Mucosa of stomach (tissue), 1 donor: Measurements from ENCODE around the gene HPD.
A peak's percentile ranks its signal among the peaks of the same experiment; 100 is the strongest.
"Not testable (repeated sequence)": the region's sequence is repeated elsewhere in the genome, so short reads cannot be mapped to it uniquely, and the experiment has no call there.

Experiments used
- H3K27me3 ChIP-seq: one replicate; pipeline ENCODE4 v1.7.0; 2013; ENCODE audit warnings: mild to moderate bottlenecking, low read length; ENCODE audit not compliant: control insufficient read depth, insufficient read depth
- H3K36me3 ChIP-seq: one replicate; pipeline ENCODE4 v1.7.0; 2013; ENCODE audit warnings: low read length; ENCODE audit not compliant: control insufficient read depth, insufficient read depth
- H3K4me1 ChIP-seq: one replicate; pipeline ENCODE4 v1.7.0; 2013; ENCODE audit warnings: mild to moderate bottlenecking, low read length; ENCODE audit not compliant: control insufficient read depth, insufficient read depth
- H3K4me3 ChIP-seq: one replicate; pipeline ENCODE4 v1.7.0; 2013; ENCODE audit warnings: low read length
- H3K9ac ChIP-seq: one replicate; pipeline ENCODE4 v1.7.0; 2013; ENCODE audit warnings: mild to moderate bottlenecking, low read length, moderate library complexity
- H3K9me3 ChIP-seq: one replicate; pipeline ENCODE4 v1.7.0; 2013; ENCODE audit warnings: mild to moderate bottlenecking, low read length, moderate library complexity; ENCODE audit not compliant: control insufficient read depth
- donor health status: Pancreatic carcinoma.

The HPD gene

DNA sequence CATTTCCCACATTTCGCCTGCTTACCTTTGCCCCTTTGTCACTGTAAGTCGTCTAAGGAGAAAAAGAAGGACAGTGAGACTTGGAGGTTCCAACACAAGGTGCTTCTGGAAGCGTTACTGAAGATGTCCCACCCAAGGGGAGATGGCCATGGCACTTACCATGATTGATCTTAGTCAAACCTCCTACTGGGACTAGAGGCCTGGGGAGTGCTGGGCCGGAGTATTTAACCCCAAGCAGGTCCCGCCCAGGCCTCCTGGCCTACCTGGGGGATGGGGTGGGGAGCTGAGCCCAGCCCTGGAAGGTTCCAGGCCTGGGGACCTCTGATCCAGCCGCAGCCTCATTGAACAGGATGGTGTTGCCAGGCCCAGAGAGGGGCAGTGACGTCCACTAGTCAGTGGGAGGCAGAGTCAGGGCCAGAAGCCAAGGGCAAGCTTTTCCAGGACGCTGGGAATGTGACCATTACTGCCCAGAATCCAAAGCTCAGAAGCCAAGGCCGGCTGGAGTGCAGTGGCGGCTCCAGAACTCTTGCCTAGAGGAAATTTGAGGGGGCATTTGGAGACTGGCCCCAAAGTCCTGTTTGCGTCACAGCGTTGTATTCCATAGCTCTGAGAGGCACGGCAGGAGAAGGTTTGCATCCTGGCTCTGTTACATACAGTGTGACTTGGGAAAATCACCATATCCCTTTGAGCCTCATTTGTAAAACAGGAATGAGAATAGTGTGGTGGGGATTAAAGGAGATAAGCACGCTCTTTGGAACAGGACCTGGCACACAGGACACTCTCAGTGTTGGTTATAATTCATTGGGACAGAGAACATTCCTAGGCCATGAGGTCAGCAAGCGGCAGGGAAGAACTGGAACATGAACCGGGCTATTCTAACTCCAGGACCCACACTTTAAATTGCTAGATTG is at the start of gene HPD:
Gene HPD, minus strand, starts transcription at position 198 of the 911 bp plus-strand sequence. Its CDS starts 36 bp downstream, at position 162.
- Histone ChIP-seq H3K36me3 (no peaks in the 10 kb centered on the region), H3K4me1 (no peaks in the 10 kb centered on the region), H3K9ac (no peak within 1 kb of the TSS), H3K4me3 (no peak within 1 kb of the TSS), H3K9me3 (no peaks in the 10 kb centered on the region), H3K27me3 (no peaks in the 10 kb centered on the region)

DNA sequence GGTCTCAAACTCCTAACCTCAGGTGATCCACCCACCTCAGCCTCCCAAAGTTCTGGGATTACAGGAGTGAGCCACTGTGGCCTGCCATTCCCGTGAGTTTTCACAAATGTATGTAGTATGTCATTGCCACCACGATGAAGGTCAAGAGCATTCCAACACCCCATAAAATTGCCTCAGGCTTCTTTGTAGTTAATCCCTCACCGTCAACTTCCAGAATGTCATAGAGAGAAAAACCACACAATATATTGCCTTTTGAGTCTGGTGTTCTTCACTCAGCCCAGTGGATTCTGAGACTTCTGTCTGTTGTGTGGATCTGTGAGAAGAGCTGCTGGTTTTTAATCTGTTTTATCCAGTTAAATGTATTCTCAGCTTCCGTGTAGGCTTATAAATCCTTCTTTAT is 47.1 kb upstream of the HPD start:
- H3K9ac ChIP-seq = no peak overlapping the region
- H3K4me3 ChIP-seq = no peak overlapping the region
- no peaks in the 10 kb centered on the region for H3K9me3 ChIP-seq
- H3K27me3 ChIP-seq = no peaks in the 10 kb centered on the region
- H3K4me1 ChIP-seq = no peaks in the 10 kb centered on the region
- no peaks in the 10 kb centered on the region for H3K36me3 ChIP-seq

DNA sequence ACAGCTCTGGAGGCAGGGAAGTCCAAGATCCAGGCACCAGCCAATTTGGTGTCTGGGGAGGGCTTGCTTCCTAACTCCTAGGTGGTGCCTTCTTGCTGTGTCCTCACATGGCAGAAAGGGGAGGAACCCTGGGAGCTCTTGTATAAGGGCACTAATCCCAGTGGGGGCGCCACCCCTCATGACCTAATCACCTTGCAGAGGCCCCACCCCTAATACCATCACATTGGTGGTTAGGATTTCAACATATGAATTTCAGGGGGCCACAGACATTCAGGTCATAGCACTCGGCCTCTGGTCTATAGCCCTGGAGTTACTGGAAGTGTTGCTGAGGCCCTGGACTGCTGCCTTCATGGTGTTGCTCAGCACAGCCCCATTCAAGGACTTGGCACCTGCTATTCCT is 44.5 kb upstream of the HPD start:
- H3K36me3 ChIP-seq = peaks cover 5% of the 10 kb centered on the region
- no peaks in the 10 kb centered on the region for H3K9me3 ChIP-seq

DNA sequence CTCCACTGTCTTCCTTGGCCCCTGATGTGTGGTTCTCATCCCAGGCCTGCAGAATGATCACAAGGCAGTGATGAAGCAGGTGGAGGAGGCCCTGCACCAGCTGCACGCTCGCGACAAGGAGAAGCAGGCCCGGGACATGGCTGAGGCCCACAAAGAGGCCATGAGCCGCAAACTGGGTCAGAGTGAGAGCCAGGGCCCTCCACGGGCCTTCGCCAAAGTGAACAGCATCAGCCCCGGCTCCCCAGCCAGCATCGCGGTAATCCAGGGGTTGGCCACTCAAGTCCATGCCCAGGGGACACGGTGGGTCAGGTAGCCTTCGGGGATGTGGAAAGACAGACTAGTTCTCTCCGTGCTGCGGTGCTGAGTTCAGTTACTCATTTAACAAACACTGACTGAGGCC is 40.9 kb upstream of the HPD start:
- H3K9ac ChIP-seq = no peak overlapping the region
- no peaks in the 10 kb centered on the region for H3K27me3 ChIP-seq
- peaks cover 15% of the 10 kb centered on the region for H3K36me3 ChIP-seq
- no peak overlapping the region for H3K4me3 ChIP-seq
- H3K4me1 ChIP-seq = peaks cover 2% of the 10 kb centered on the region
- no peaks in the 10 kb centered on the region for H3K9me3 ChIP-seq

More for the DNA sequence above, 44.5 kb upstream of the HPD start:
- Histone ChIP-seq H3K4me1 (no peaks in the 10 kb centered on the region), H3K9ac (no peak overlapping the region), H3K4me3 (no peak overlapping the region), H3K27me3 (no peaks in the 10 kb centered on the region)

DNA sequence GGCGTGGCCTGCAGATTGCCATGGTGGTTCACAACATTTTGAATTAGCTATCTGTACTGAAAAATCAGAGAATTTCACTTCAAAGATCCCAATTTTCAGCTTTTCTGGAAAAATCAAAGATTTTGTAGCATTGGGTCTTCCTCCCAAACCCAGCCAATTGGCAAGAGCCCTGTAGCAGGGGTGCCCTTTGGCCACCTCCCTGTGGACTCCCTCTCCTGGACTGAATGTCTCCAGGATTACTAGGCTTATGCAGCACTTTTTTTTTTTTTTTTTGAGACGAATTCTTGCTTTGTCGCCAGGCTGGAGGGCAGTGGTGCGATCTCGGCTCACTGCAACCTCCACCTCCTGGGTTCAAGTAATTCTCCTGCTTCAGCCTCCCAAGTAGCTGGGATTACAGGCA is 39.6 kb upstream of the HPD start:
- no peaks in the 10 kb centered on the region for H3K9me3 ChIP-seq
- no peak overlapping the region for H3K9ac ChIP-seq
- peaks cover 15% of the 10 kb centered on the region for H3K36me3 ChIP-seq
- H3K4me3 ChIP-seq = no peak overlapping the region
- H3K4me1 ChIP-seq = peaks cover 15% of the 10 kb centered on the region
- no peaks in the 10 kb centered on the region for H3K27me3 ChIP-seq

DNA sequence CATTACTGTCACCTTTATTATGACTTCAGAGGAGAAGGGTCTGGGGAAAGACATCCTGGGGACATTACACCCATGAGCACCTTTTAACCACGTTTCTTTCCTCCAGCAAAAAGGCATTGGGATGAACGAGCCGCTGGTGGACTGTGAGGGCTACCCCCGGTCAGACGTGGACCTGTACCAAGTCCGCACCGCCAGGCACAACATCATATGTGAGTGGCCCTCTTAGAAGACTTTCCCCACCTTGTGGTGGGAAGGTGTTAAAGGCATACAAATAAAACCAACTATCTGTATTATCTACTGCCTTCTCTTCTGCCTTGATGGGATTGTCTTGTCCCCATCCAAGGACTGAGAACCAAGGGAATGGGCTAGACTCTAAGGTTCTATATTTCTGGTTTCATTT is 36.0 kb upstream of the HPD start:
- H3K4me1 ChIP-seq = peaks cover 21% of the 10 kb centered on the region
- H3K4me3 ChIP-seq = no peak overlapping the region
- H3K9me3 ChIP-seq = no peaks in the 10 kb centered on the region

DNA sequence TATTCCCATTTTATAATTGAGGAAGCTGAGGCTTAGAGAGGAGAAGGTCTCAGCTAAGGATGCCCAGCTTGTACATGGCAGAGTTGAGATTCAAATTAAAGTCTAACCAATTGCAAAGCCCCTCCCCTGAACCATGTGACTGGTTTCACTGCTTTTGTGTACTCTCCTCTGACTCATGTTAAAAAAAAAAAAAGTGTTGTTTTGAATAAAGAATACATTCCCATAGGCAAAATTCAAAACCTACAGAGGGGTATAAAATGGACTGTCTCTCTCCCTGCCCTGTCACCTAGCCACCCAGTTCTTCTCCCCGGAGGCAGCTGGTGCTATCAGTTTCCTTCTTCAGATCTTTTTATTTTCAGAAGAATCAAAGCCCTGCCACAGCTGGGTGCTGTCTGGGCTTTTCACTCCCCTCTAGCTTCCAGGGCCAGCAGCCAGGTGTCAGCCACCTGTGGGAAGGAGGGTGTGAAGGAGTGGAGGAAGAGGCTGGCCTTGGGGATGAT is 35.4 kb upstream of the HPD start:
- H3K36me3 ChIP-seq = peaks cover 10% of the 10 kb centered on the region
- H3K9ac ChIP-seq = peak overlapping the region; percentile 38
- peaks cover 27% of the 10 kb centered on the region for H3K4me1 ChIP-seq
- H3K9me3 ChIP-seq = no peaks in the 10 kb centered on the region
- H3K4me3 ChIP-seq = peak overlapping the region; percentile 6
- no peaks in the 10 kb centered on the region for H3K27me3 ChIP-seq

More for the DNA sequence above, 36.0 kb upstream of the HPD start:
- H3K9ac ChIP-seq = peak overlapping the region; percentile 38
- H3K27me3 ChIP-seq = no peaks in the 10 kb centered on the region
- H3K36me3 ChIP-seq = peaks cover 10% of the 10 kb centered on the region

DNA sequence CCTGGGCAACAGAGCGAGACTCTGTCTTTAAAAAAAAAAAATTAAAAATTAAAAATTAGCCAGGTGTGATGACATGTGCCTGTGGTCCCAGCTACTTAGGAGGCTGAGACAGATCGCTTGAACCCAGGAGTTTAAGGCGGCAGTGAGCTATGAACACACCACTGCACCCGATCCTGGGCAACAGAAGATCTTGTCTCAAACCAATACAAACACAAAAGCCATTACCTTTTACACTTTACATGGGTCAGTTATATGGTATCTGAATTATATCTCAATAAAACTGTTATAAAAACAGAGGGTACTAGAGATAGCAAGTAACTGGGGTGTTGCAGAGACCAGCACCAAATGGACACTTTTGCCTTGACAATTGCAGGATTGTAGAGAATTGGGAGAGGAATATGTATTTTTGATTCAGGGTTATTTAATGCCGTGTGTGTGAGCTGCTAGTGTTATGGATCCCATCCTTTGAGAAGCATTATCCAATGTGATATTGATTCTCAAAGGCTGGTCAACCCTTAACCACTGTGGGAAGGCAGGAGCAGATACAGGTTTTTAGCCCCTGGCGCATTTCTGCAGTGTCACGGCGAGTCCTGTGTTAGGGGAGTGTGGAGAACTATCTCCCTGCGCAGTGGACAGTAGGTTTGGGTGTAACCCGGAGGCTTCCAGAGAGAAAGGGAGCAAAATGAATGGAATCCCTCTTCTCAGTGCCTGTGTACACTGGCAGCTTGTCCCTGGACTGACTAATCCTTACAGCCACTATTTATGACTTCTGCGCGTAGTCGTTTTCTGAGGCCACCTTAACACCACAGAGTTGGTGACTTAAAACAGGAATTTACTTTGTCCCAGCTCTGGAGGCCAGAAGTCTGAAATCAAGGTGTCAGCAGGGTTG is 34.3 kb upstream of the HPD start:
- Histone ChIP-seq H3K27me3 (no peaks in the 10 kb centered on the region), H3K9ac (no peak overlapping the region), H3K4me1 (peaks cover 31% of the 10 kb centered on the region), H3K36me3 (peaks cover 10% of the 10 kb centered on the region), H3K9me3 (no peaks in the 10 kb centered on the region), H3K4me3 (no peak overlapping the region)

DNA sequence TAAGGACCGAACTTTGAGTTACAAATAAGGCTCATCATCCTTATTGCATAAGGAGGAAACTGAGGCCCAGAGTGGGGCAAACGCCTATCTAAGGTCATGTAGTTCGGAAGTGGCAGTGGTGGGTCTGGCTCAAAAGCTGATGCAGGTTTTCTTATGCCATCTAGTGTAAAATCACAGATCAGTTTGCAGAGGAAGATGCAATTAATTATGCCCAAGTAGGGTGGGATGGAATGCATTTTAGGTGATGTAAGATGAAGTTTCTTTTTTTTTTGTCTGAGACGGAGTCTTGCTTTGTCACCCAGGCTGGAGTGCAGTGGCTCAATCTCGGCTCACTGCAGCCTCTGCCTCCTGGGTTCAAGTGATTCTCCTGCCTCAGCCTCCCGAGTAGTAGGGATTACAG is 31.0 kb upstream of the HPD start:
- not testable (repeated sequence) for H3K36me3 ChIP-seq, H3K9me3 ChIP-seq, H3K27me3 ChIP-seq
- Histone ChIP-seq H3K9ac (peak overlapping the region; percentile 84), H3K4me1 (peaks cover 29% of the 10 kb centered on the region), H3K4me3 (peak overlapping the region; percentile 65)

DNA sequence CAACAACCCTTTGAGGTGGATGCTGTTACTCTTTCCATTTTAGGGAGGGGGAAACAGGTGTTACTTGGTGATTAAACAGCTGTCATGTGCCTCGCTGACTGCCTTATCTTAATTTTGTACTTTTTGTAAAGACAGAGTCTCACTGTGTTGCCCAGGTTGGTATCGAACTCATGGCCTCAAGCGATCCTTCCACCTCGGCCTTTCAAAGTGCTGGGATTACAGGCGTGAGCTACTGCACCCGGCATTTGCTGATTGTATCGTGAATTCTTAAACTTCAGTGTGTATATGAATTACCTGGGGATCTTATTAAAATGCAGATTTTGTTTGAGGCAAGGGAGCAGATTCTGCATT is 30.6 kb upstream of the HPD start:
- H3K4me3 ChIP-seq = peak overlapping the region; percentile 65
- H3K9me3 ChIP-seq = no peaks in the 10 kb centered on the region
- peaks cover 25% of the 10 kb centered on the region for H3K4me1 ChIP-seq
- H3K9ac ChIP-seq = peak overlapping the region; percentile 84
- no peaks in the 10 kb centered on the region for H3K27me3 ChIP-seq
- no peaks in the 10 kb centered on the region for H3K36me3 ChIP-seq

DNA sequence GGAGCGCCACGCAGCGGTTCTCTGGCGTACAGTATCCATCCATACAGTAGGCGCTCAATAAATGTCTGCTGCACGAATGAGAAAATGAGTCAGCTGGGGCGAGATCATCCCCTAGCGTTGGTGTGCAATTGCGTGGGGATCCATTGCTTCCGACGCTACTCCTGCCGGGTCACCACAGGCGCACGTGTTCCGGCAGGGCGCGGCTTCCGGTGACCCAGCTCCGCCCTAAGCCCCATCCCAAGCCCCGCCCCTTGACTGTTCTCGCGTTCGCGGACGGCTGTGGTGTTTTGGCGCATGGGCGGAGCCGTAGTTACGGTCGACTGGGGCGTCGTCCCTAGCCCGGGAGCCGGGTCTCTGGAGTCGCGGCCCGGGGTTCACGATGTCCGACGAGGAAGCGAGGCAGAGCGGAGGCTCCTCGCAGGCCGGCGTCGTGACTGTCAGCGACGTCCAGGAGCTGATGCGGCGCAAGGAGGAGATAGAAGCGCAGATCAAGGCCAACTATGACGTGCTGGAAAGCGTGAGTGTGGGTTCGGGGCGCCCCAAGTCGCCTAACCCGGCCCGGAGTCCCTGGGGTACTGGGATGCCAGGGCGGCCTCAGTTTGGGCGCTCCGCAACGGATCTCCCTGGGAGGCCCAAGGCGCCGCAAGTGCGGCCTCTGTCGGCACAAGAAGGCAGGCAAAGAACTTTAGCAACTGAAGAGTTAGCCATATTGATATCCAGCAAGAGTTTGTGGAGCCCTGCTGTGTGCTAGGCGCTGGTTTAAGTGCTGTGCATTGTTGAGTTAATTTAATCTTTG is 30.0 kb upstream of the HPD start, which contains the start of gene PSMD9:
Gene PSMD9, plus strand, starts transcription at position 313 of the 796 bp plus-strand sequence. Its CDS starts 67 bp downstream, at position 380.
- Histone ChIP-seq H3K9ac (peak within 1 kb of the TSS; percentile 84), H3K4me3 (peak within 1 kb of the TSS; percentile 65), H3K36me3 (no peaks in the 10 kb centered on the region), H3K4me1 (peaks cover 19% of the 10 kb centered on the region), H3K27me3 (no peaks in the 10 kb centered on the region), H3K9me3 (no peaks in the 10 kb centered on the region)
